GM19397 (cell line): ENCODE results near the gene CNN2.
A peak's percentile ranks its signal among the peaks of the same experiment; 100 is the strongest.

Experiments used
- ATAC-seq: cut with Tn5 transposase; IDR thresholded peaks from one replicate; pipeline ENCODE4 v1.9.1; 2021; ENCODE audit warnings: mild to moderate bottlenecking, moderate library complexity; ENCODE audit not compliant: unreplicated experiment

Gene CNN2

DNA sequence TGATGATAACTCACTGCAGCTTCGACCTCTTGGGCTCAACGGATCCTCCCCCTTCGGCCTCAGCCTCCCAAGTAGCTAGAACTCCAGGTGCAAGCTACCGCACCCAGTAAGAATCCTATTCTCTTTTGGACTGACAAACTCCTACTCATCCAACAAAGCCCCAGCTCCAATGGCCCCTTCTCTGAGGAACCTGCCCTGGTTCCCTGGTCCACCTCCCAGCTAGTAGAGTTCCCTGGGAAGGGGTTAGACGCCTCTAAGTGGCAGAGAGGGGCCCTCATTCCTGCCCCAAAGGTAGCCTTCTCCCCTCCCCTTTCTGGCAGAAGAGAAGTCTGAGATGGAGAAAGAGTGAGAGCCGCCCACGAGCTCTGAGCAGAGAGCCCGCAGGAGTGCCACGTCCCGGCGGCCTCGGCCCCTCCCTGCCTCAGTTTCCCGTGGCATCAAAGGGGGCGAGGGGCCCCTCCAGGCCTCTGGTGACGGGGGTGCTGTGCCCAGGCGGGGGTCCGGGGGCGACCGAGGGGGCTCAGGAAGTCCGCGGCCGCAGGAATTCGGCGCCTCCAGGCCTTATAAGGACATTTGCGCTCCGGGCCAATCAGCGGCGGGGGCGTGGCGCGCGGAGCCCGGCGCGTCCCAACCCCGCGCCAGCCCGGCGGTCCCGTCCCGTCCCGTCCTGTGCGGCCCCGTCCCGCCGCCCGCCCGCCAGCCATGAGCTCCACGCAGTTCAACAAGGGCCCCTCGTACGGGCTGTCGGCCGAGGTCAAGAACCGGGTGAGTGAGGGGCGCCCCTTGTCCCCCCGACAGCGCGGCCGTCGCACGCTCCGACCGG is at the start of gene CNN2:
TSS of gene CNN2 (plus strand) at position 649 of the 823 bp plus-strand sequence. CDS start at position 703, 54 bp downstream.
- ATAC-seq, result peak; percentile 55

DNA sequence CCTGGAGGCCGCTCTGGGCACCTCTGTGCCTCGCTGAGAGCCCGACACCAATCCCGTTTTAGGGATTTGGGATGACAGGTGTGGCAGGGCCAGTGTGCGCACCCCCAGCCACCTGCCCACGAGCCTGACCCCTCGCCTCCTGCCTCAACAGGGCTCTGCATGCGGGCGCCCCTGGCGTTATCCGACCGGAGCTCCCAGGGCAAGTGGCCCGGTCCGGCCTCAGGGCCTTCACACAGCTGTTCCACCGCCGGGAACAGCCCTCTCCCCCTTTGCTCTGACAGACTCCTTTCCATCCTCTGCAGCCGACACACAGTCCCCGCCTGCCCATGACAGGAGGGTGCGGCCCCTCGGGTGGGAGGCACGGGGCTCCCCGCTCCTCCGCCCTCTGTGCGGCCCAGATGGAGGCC is 49.3 kb upstream of the CNN2 start:
- ATAC-seq, result no peak

DNA sequence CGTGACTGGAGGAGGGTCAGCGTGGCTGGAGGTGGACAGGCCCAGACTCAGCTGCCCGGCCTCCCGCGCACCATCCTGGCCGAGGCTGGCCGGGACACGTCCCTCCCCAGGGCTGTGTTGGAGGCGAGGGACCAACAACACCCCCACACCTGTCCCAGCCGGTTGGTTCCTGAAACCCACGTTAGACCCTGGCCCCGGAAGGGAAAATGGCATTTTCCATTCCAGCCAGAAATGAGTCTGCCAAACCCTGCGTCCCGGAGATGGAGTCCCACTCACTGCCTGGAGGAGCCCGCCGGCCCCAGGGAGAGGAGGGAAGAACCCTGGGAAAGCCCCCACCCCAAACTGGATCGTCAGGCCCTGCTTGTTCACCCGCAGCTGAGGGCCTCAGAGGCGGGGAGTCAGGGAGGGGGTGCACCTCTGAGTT is 47.1 kb upstream of the CNN2 start:
- no peak for ATAC-seq

DNA sequence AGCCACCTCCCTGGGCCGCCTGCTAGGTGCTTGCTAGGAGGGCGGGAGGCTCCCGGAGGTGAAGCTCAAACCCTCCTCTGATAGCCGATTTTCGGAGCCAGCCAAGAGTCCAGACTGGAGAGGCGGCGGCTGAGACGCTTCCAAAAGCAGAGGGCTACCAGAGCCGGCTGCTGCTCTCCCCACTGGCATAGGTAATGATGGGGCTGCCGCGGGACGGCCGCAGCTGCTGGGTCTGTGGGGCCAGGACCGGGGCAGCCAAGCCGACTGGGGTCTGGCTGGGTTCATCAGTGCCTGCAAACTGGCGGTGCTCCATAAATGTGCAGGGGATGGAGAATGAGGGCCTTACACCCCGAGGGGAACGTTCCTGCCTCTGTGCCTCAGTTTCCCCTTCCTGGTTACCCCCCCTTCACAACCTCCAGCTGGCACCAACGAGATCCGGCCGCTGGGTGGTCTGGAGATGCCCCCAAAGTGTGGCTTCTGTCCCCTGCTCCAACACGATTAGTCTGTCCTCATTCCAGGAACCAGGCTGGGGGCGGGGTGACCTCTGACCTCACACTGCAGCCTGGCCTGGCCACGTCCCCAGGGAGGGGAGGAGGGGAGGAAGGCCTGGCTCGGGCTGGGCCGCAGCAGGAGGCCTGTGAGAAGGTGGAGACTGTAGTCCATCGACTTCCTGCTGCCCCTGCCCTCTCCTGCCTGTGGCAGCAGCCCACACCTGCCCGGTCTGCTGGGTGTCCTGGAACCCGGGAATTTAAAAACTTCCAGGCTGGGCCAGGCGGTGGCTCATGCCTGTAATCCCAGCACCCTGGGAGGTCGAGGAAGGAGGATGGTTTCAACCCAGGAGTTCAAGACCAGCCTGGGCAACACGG is 46.0 kb upstream of the CNN2 start:
- no peak for ATAC-seq

DNA sequence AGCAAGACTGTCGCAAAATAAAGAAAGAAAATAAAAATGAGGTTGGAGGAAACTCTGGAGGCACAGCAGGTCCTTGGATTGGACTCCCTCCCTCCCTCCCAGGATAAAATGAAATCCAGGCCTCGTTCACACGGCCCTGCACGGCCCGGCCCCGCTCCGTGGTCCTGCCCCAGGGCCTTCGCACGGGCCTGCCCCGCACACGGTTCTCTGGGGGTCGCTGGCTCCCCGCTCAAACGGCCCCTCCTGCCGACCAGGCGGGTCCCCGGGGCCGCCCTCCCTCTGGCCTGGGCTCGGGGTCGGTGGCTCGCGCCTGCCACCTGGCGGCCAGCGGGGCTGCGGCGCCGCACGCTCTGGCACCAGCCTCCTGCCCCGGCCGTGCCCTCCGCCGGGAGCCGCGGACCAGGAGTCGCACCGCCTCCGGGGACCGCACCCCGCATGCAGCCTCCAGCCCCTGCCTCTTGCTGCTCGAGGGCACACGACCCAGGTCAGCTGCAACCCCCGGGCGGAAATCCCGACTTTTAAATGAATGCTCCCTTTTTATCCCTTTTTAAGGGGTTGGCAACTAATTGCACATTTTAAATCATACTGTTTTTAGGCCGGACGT is 43.7 kb upstream of the CNN2 start:
- no peak for ATAC-seq

DNA sequence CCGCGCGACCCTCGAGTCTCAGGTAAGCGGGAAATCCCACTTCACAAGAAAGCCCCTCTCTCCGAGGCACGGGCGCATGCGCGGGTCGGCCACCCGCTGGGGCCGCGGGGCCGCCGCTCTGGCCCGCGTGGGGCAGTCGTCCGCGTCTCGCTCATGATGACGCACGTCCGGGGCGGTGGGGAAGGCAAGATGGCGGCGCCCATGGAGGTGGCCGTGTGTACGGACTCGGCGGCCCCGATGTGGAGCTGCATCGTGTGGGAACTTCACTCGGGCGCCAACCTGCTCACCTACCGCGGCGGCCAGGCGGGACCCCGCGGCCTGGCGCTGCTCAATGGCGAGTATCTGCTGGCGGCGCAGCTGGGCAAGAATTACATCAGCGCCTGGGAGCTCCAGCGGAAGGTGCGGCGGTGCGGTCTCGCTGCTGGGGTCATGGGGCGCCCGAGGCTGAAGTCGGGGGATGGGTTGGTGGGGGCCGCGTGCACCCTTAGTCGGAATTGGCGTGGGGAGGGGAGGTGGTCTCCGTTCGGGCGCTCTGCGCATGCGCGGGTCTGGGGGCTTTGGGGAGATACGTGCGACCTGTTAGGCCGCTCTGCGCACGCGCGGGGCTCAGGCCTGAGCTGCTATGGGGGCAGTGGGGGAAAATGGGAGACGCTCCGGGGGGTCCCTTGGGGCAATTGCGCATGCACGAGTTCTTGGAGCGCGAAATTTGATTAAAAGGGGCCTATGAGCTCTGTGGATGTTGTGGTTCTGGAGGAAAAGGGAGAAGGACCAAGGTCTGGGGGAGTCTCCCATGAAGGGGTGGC is 42.0 kb upstream of the CNN2 start, which contains the start of gene WDR18:
TSS of gene WDR18 (plus strand) at position 181 of the 803 bp plus-strand sequence. CDS start at position 190, 9 bp downstream.
- peak; percentile 76 for ATAC-seq

DNA sequence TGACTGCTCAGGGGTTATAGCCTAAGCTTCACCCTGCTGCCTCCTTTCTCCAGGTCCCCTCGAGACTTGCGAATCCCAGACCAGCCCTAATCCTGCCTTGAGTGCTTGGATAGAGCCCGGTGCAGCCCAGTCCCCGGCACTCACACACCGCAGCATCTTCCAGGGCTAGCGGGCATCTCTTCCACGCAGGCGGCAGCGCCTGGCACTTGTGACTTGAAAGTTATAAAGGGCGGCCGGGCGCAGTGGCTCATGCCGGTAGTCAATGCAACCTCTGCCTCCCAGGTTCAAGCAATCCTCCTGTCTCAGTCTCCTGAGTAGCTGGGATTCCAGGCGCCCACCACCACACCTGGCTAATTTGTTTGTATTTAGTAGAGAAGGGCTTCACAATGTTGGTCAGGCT is 40.3 kb upstream of the CNN2 start:
- ATAC-seq, result no peak

DNA sequence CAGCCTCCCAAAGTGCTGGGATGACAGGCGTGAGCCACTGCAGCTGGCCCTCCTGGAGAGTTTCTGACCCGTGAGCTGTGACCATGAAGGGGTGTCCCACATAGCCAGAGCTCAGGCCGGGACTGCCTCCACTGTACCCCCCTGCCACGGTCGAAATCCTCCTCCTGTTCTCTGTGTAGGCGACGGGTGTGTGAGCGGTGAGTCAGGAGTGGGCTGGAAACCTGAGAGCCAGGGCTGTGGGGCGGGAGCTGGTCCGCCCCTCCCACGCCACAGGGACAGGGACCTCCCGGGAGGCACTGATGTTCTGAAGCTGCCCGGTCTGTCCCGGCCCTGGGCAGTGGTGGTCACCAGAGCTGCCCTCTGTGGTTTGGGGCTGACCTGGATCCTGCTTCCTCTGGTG is 38.3 kb upstream of the CNN2 start:
- ATAC-seq, result no peak

DNA sequence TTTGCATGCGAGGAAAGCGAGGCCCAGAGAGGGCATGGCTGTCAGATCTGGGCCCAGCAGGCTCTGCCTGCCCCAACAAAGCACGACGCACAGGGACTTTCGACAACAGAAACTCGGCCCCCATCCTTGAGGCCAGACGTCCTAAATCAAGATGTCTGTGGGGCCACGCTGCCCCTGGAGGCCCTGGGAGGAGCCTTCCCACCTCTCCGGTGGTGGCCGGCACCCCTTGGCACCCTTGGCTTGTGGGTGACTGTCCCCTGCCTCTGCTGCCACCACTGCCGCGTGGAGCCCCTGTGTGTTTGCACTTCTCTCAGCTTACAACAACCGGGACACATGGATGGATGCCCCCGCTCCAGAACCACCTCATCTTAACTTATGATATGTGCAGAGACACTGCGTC is 37.9 kb upstream of the CNN2 start:
- ATAC-seq, result no peak

DNA sequence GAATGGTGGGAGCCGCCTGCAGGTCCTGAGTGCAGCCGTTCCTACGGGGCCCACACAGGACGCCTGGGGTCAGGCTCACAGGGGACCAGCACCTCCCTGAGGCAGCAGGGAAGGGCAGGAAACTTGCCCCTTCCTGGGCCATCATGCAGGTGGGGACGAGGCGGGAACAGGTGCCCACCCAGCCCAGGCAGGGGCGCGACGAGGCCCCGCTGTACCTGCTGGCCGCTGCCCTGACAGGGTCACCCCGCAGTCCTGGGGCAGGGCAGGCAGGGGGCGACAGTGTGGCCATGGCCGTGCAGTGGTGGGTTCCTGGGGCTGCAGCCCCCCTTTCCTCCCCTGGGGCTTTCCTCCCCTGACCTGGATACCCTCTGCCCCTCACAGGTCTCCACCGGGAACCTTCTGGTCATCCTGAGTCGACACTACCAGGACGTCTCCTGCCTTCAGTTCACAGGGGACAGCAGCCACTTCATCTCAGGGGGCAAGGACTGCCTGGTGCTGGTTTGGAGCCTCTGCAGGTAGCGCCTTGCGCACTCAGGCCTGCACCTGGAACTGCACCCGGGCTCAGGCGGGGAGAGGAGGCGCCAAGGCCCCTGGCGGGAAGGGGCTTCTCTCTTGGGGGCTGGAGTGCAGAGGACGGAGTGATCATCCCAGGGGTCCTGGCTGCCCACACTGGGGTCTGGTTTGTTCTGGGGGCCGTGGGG is 36.9 kb upstream of the CNN2 start:
- ATAC-seq, result no peak

DNA sequence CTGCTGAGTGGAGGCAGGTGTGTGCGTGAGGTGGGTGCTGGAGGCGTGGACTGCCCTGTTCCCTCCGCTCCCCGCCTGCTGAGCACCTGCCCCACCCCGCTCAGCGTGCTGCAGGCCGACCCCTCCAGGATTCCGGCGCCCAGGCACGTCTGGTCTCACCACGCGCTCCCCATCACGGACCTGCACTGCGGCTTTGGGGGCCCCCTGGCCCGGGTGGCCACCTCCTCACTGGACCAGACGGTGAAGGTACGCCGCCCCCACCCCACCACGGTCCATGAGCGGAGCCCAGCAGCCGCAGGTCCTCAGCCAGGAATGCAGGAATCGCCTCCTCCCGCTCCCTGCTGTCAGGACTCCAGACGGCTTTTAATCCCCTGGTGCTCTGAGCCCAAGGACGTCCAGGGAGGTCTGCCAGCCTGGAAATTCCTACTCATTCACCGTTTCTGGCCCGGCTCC is 36.3 kb upstream of the CNN2 start:
- ATAC-seq, result no peak

DNA sequence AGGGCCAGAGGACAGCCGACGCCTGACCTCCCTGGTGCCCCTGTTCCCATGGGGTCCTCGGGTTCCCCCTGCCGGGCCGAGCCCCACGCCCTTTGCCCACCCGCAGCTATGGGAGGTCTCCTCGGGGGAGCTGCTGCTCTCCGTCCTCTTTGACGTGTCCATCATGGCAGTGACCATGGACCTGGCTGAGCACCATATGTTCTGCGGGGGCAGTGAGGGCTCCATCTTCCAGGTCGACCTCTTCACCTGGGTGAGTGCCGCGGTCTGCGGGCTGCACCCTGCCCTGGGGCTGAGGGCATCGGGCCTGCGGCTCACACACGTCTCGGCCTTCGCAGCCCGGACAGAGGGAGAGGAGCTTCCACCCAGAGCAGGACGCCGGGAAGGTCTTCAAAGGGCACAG is 35.7 kb upstream of the CNN2 start:
- no peak for ATAC-seq

DNA sequence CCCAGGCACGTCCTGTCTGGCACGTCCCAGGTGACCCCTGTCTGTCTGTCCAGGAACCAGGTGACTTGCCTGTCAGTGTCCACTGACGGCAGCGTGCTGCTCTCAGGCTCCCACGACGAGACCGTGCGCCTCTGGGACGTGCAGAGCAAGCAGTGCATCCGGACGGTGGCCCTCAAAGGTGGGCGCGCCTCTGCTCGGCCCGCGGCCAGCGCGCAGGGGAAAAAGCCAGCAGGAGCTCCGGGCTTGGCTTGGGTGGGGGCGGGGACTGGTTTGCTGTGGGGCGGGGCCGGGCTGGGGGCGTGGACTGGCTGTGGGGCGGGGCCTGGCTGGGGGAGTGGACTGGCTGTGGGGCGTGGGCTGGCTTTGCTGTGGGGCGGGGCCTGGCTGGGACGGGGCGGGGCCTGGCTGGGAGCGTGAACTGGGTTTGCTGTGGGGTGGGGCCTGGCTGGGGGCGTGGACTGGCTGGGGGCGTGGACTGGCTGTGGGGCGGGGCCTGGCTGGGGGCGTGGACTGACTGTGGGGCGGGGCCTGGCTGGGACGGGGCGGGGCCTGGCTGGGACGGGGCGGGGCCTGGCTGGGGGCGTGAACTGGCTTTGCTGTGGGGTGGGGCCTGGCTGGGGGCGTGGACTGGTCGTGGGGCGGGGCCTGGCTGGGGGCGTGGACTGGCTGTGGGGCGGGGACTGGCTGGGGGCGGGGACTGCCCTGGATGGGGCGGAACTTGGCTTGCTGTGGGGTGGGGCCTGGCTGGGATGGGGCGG is 35.1 kb upstream of the CNN2 start:
- ATAC-seq, result no peak

DNA sequence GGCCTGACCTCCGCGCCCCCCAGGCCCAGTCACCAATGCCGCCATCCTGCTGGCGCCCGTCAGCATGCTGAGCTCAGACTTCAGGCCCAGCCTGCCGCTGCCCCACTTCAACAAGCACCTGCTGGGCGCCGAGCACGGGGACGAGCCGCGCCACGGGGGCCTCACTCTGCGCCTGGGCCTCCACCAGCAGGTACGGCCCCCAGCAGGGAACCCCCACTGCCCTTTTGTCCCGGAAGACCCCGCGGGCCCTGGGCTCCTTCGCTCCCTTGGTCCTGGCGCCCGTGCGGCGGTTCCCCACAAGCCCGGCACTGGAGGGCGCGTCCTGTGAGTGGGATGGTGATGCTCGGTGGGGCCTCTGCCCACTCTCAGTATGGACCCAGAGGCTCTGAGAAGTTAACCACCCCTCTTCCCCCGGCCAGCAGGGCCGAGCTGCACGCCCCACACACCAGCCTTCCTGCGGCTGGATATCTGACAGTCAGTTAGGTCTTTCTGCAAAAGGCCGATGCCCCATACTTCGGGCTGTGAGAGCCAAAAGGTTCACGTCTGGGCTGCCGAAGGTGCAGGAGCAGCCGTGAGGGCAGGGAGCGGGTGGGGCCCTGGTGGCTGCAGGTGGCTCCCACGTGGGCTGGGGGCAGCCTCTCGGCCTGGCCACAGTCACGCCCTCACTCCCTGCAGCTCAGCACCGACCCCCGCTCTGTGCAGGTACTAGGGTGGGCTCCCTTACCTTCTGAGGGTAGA is 34.3 kb upstream of the CNN2 start:
- ATAC-seq, result no peak

DNA sequence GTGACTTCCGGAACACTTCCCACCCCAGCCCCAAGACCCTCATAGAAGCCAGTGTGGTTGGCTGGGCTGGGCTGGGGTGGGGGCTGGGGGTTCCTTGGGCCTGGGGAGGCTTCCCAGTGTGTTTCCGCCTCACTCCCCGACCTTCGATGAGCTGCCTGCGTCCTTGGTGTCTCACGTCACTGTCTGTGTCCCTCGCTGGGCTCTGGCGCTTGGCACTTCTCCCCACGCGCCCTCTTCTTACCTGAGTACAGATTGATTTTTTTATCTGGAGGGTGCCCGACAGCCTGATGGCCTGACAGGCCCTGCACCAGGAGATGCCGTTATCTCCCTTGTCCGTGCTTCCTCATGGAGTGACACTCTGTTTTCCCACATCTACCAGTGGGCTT is 33.7 kb upstream of the CNN2 start:
- no peak for ATAC-seq

DNA sequence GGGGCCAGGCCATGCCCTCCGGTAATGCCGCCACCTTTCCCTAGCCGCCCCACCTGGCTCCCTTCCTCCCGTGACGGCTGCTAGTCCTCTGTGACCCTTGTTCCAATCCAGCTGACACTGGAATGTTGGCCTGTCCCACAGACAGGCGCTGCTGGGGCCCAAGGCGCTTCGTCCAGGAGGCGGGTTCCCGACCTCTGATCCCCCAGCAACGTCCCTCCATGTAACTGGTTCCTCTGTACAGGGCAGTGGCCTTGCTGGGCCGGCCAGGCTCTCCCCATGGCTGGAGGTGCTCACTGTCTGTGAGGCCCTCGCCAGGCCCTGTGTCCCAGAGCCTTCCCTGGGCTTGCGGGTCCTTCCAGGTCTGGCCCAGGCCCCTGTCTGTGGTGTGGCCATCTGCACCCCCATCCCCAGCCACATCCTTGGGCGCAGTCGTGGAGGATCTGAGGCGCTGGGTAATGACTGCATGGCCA is 33.0 kb upstream of the CNN2 start:
- ATAC-seq, result no peak

DNA sequence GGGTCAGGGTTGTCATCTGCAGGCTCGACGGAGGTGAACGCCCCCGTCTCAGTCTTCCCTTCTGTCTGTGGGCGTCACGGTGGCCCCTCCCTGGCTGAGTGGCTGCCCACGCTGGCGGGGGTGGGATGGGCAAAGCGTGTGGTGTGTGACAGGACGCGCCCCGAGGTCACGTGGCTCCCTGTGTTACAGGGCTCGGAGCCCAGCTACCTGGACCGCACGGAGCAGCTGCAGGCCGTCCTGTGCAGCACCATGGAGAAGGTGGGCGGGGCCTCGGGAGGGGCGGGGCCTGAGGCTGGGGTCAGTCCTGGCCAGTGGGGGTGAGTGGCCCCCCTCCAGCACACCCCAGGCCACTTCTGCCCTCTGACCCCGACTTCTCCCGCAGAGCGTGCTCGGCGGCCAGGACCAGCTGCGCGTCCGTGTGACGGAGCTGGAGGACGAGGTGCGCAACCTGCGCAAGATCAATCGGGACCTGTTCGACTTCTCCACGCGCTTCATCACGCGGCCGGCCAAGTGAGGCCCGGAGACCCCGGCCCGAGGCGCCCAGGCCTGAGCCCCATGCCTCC is 32.5 kb upstream of the CNN2 start:
- ATAC-seq, result no peak

DNA sequence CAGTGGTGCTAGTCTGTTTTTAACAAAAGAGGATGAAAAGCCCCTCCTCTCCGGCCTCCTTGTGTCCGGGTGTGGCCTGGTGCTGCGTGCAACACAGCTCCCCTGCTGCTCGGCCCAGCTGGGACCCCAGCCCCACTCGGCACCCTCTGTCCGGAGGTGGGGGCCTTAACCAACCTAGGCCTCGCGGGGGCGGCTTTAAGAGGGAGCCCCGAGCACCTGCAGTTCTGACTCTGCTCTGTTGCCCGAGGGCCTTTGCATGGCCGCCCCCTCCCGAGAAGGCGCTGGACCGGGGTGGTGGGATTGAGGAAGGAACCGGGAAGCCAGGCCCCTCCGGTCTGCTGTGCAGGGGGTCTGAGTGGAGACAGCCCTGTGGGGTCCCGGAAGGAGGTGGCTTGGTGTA is 31.9 kb upstream of the CNN2 start:
- no peak for ATAC-seq
